Breast epithelium (tissue), 4 donors: ENCODE data around the gene CYP39A1. TPM values are rescaled to one million over a fixed set of nuclear protein-coding genes. Genes with fewer than 3 reads are reported as not detected.

Experiments used
- DNase-seq, 2 donors: peaks; one replicate each; pipeline ENCODE4 v3.0.0-alpha.2; 2019; ENCODE audit warnings: low spot score in 2 of 2
- H3K27ac ChIP-seq, 2 donors: fragments of 200-600 bp; sonication (generic) in 1 of 2; one replicate each; pipeline ENCODE4 v1.5.1; 2016 to 2019; ENCODE audit warnings: mild to moderate bottlenecking in 1 of 2
- H3K27me3 ChIP-seq, 2 donors: fragments of 200-600 bp; sonication (generic) in 1 of 2; one replicate each; pipeline versions ENCODE4 v1.5.1 to v1.6.0; 2017 to 2019; ENCODE audit warnings: control low read depth in 1 of 2, mild to moderate bottlenecking in 1 of 2
- H3K36me3 ChIP-seq: fragments of 200-600 bp; one replicate; pipeline ENCODE4 v1.5.1; 2019
- H3K4me1 ChIP-seq, 2 donors: fragments of 200-600 bp; sonication (generic); one replicate each; pipeline ENCODE4 v1.5.1; 2016 to 2019; ENCODE audit warnings: control low read depth in 1 of 2
- H3K4me3 ChIP-seq, 3 donors: fragments of 200-600 bp; sonication (generic); 1 replicate in 2 of 3; 2 replicates in 1 of 3; pipeline ENCODE4 v1.5.1; 2016 to 2019; ENCODE audit warnings: mild to moderate bottlenecking in 3 of 3, moderate library complexity in 2 of 3
- H3K9me3 ChIP-seq, 2 donors: fragments of 200-600 bp; sonication (generic) in 1 of 2; one replicate each; pipeline ENCODE4 v1.5.1; 2016 to 2019; ENCODE audit warnings: control low read depth in 1 of 2
- POLR2A ChIP-seq: fragments of 450-650 bp; IDR thresholded peaks from one replicate; pipeline ENCODE4 v1.6.1; 2016; ENCODE audit warnings: antibody characterized with exemption, mild to moderate bottlenecking, moderate library complexity
- POLR2AphosphoS5 ChIP-seq, 3 donors: sonication (generic); formaldehyde crosslinking; IDR thresholded peaks; one replicate each; pipeline ENCODE4 v1.6.1; 2017; ENCODE audit warnings: antibody characterized with exemption in 3 of 3
- intact Hi-C: fragments of 100-400 bp; cut with DNase I; formaldehyde crosslinking; loops from one replicate; pipeline ENCODE4 v1.15.1; 2023; ENCODE audit warnings: low total_unique reads
- total RNA-seq, 3 donors: library from RNA; depleted of rRNA; stranded (reverse); fragments of >200 nt; gene quantifications; one replicate each; pipeline ENCODE4 v1.1.0, GENCODE V29; 2016
- TF ChIP-seq, protein P1 (sequence below), 3 donors: fragments of 450-650 bp; IDR thresholded peaks; one replicate each; pipeline ENCODE4 v1.5.1; 2016 to 2017; ENCODE audit warnings: antibody characterized with exemption in 3 of 3, mild to moderate bottlenecking in 3 of 3, moderate library complexity in 3 of 3

CYP39A1 gene
- total RNA-seq, 3 donors from 2014 or later, result 1.6 to 12.3 (median 6.9) TPM

DNA sequence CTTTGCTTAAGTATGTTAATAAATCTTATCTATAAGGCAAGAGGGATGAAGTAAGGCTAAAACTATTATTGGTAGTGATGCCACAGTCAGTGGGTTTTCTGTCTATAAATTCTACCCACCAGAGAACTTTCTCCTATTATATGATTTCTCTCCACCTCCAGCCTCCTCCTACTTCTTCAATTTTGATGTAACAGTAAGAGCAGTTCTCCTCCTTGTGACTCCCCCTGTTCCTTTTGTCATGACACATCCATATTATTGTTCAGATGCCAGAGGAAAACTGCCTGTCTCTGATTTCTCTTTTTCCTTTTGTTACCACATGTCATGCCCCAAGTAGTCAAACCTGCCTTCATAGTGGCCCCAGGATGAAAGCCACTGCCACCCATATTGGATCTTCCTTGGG, 152.2 kb downstream of the CYP39A1 start:
- no peaks in the 10 kb centered on the region for H3K4me1 ChIP-seq

More for the DNA sequence above, 152.2 kb downstream of the CYP39A1 start:
- Histone ChIP-seq H3K4me3 (no peak overlapping the region), H3K27ac (no peak overlapping the region), H3K36me3 (no peaks in the 10 kb centered on the region), H3K27me3 (no peaks in the 10 kb centered on the region), H3K9me3 (no peaks in the 10 kb centered on the region)
- DNase-seq, result no peak
- intact Hi-C loops, result loop anchor here (5.0 kb wide), 1 partner anchor 58 kb away; no protein-coding TSS in a partner anchor
- TF ChIP-seq POLR2A, result no peak
- TF ChIP-seq, protein P1, sequence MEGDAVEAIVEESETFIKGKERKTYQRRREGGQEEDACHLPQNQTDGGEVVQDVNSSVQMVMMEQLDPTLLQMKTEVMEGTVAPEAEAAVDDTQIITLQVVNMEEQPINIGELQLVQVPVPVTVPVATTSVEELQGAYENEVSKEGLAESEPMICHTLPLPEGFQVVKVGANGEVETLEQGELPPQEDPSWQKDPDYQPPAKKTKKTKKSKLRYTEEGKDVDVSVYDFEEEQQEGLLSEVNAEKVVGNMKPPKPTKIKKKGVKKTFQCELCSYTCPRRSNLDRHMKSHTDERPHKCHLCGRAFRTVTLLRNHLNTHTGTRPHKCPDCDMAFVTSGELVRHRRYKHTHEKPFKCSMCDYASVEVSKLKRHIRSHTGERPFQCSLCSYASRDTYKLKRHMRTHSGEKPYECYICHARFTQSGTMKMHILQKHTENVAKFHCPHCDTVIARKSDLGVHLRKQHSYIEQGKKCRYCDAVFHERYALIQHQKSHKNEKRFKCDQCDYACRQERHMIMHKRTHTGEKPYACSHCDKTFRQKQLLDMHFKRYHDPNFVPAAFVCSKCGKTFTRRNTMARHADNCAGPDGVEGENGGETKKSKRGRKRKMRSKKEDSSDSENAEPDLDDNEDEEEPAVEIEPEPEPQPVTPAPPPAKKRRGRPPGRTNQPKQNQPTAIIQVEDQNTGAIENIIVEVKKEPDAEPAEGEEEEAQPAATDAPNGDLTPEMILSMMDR (IDR thresholded peaks at IDR 0.05), result no peak
- TF ChIP-seq POLR2AphosphoS5 (IDR thresholded peaks at IDR 0.05), result no peak

Other genes starting within 250 kb of the CYP39A1 start
- gene RCAN2, start 161.4 kb downstream of the CYP39A1 start, total RNA-seq, result 10 to 100 TPM in 1 of 3 donors, 1 to 10 TPM in 2; 2.9 to 14.9 (median 5.9) TPM
- gene SLC25A27, start 157 bp upstream of the CYP39A1 start, total RNA-seq, result 10 to 100 TPM; 27.0 to 81.7 (median 37.4) TPM
- gene TDRD6, start 35.1 kb upstream of the CYP39A1 start, total RNA-seq, result 1 to 10 TPM in 2 of 3 donors, under 1 TPM in 1; 0.66 to 2.5 (median 1.1) TPM
- 1 to 10 TPM in 2 of 3 donors, under 1 TPM in 1; 0.98 to 7.2 (median 1.3) TPM for gene PLA2G7, start 82.6 kb upstream of the CYP39A1 start, total RNA-seq
- not detected for gene ANKRD66, start 94.1 kb upstream of the CYP39A1 start, total RNA-seq
- gene MEP1A, start 140.6 kb upstream of the CYP39A1 start, total RNA-seq, result 1 to 10 TPM in 1 of 3 donors, under 1 TPM in 1, not detected in 1; 0.29 to 1.3 TPM